Spleen (tissue), 11 donors: ENCODE results near the gene PALLD. TPM values are rescaled to one million over a fixed set of nuclear protein-coding genes. Genes with fewer than 3 reads are reported as not detected.

ENCODE experiments used
- DNase-seq: peaks from one replicate; pipeline ENCODE4 v3.0.0-alpha.2; 2020
- H3K27ac ChIP-seq, 8 donors: fragments of 200-600 bp; sonication (generic) in 7 of 8; 1 replicate in 4 of 8; 2 replicates in 4 of 8; pipeline versions ENCODE4 v1.5.0 to v1.8.0; 2016 to 2021; ENCODE audit warnings: inconsistent platforms in 4 of 8, mild to moderate bottlenecking in 4 of 8, moderate library complexity in 1 of 8
- H3K27me3 ChIP-seq, 7 donors: fragments of 200-600 bp; sonication (generic) in 6 of 7; replicated peaks in 1 of 7; 1 replicate in 4 of 7; 2 replicates in 3 of 7; pipeline versions ENCODE4 v1.5.0 to v1.8.0; 2016 to 2021; ENCODE audit warnings: inconsistent platforms in 3 of 7, mild to moderate bottlenecking in 1 of 7
- H3K36me3 ChIP-seq, 6 donors: fragments of 200-600 bp; sonication (generic) in 5 of 6; 1 replicate in 4 of 6; 2 replicates in 2 of 6; pipeline versions ENCODE4 v1.5.0 to v1.8.0; 2016 to 2021; ENCODE audit warnings: inconsistent platforms in 2 of 6
- H3K4me1 ChIP-seq, 6 donors: fragments of 200-600 bp; sonication (generic) in 5 of 6; 1 replicate in 3 of 6; 2 replicates in 3 of 6; pipeline versions ENCODE4 v1.5.0 to v1.8.0; 2016 to 2021; ENCODE audit warnings: inconsistent platforms in 3 of 6
- H3K4me3 ChIP-seq, 8 donors: fragments of 200-600 bp; sonication (generic) in 7 of 8; 1 replicate in 4 of 8; 2 replicates in 4 of 8; pipeline versions ENCODE4 v1.5.0 to v1.8.0; 2016 to 2021; ENCODE audit warnings: inconsistent platforms in 4 of 8, mild to moderate bottlenecking in 4 of 8, moderate library complexity in 2 of 8
- H3K9me3 ChIP-seq, 8 donors: fragments of 200-600 bp; sonication (generic) in 7 of 8; 1 replicate in 4 of 8; 2 replicates in 4 of 8; pipeline versions ENCODE4 v1.5.0 to v1.8.0; 2016 to 2021; ENCODE audit warnings: inconsistent platforms in 4 of 8
- POLR2A ChIP-seq, 3 donors: fragments of 450-650 bp; IDR thresholded peaks; one replicate each; pipeline ENCODE4 v1.5.1; 2017; ENCODE audit warnings: antibody characterized with exemption in 3 of 3, mild to moderate bottlenecking in 1 of 3
- POLR2AphosphoS5 ChIP-seq, 3 donors: sonication (generic); formaldehyde crosslinking; IDR thresholded peaks; one replicate each; pipeline ENCODE4 v1.5.1; 2017; ENCODE audit warnings: antibody characterized with exemption in 3 of 3
- WGBS, 5 donors: extraction: QIAGEN DNeasy Blood & Tissue Kit in 3 of 5; methylation state at CpG; one replicate each; pipeline versions ENCODE4 v1.1.5 to v1.1.7; 2013 to 2018; 5-methylcytosine and 5-hydroxymethylcytosine counted together
- intact Hi-C: fragments of 100-400 bp; cut with DNase I; formaldehyde crosslinking; loops from one replicate; pipeline ENCODE4 v1.15.0; 2023; ENCODE audit warnings: low total_unique reads
- polyA plus RNA-seq, 3 donors: library from polyadenylated mRNA; stranded (reverse); fragments of 200-250 nt; gene quantifications; one replicate each; pipeline ENCODE4 v1.2.1, GENCODE V29; 2013
- total RNA-seq, 7 donors: library from RNA; depleted of rRNA in 3 of 7; stranded (reverse); fragments of >200 nt in 3 of 7; fragmentation: NEBNext Ultra II Directional in 4 of 7; extraction: Animal tissue kit (Norgen Biotek cat#: 25700) in 4 of 7; gene quantifications; one replicate each; pipeline versions ENCODE4 v1.1.0 to v1.2.1, GENCODE V29; 2016 to 2021
- TF ChIP-seq, protein P1 (sequence below), 11 experiments: fragments of 200-600 bp in 7 of 11; fragments of 450-650 bp in 4 of 11; sonication (generic) in 4 of 11; IDR thresholded peaks in 8 of 11; conservative IDR thresholded peaks in 3 of 11; 1 replicate in 7 of 11; 2 replicates in 4 of 11; pipeline versions ENCODE4 v1.4.0 to v1.8.0; 2016 to 2021; ENCODE audit warnings: antibody characterized with exemption in 11 of 11, inconsistent platforms in 4 of 11, mild to moderate bottlenecking in 1 of 11
- donor health status: healthy with polysubstance abuse.
- donor health status: DM: no; HTN: no; CAD: no; lungs with moderate emphysema.
- donor health status: DM: no; HTN: no; CAD: no.
- donor health status: Bipolar disorder and iron deficiency.
- donor health status: healthy.
- donor health status: DM: no; HTN: no; CAD: no.
- donor health status: DM: yes; HTN: yes; CAD: no.

PALLD gene
- total and polyA plus RNA-seq, 10 donors = 24.3 to 228 (median 142) TPM

DNA sequence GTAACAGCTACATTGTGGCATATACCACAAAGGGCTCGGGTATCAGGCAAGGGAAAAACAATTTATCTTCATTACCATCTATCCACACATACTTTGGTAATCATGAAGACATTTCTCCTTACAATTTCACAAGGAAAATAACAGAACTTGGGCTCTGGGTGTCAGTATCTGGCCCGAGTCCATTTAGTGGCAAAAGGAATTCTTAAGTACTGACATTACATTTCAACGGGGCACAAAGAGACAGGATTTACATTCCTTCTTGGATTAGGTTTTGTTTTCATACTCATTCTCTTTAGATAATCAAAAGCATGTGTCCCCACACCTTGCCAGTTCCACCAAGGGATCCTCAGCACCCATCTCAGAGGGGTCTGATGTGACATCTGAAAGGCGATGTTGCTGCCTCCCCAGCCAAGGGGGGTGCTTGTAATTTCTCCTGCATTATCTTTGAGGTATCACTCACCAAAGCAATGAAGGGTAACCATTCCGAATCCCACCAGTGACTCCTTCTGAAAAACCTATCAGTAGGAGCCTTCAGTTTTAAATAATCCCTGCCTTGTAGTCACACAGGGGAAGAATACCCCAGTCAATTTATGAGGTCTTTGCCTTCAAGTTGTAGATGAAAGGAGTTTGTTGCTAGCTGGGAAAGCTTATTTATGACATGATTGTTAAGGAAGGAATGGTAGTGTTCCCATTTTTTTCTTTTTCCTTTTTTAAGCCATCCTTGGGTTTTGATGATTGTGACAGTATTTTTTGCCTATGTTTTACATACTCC is 118.6 kb downstream of the PALLD start:
- no peak for DNase-seq
- Histone ChIP-seq H3K27ac (no peak overlapping the region), H3K4me1 (no peaks in the 10 kb centered on the region), H3K9me3 (no peaks in the 10 kb centered on the region), H3K4me3 (no peak overlapping the region), H3K36me3 (no peaks in the 10 kb centered on the region), H3K27me3 (no peaks in the 10 kb centered on the region)
- 73 to 82% (median 78%) methylated on average over 5 of the region's 5 CpGs for WGBS, 5 donors
- intact Hi-C loops = no loop called here
- TF ChIP-seq POLR2AphosphoS5 (IDR thresholded peaks at IDR 0.05) = no peak
- TF ChIP-seq, protein P1, sequence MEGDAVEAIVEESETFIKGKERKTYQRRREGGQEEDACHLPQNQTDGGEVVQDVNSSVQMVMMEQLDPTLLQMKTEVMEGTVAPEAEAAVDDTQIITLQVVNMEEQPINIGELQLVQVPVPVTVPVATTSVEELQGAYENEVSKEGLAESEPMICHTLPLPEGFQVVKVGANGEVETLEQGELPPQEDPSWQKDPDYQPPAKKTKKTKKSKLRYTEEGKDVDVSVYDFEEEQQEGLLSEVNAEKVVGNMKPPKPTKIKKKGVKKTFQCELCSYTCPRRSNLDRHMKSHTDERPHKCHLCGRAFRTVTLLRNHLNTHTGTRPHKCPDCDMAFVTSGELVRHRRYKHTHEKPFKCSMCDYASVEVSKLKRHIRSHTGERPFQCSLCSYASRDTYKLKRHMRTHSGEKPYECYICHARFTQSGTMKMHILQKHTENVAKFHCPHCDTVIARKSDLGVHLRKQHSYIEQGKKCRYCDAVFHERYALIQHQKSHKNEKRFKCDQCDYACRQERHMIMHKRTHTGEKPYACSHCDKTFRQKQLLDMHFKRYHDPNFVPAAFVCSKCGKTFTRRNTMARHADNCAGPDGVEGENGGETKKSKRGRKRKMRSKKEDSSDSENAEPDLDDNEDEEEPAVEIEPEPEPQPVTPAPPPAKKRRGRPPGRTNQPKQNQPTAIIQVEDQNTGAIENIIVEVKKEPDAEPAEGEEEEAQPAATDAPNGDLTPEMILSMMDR (IDR thresholded peaks at IDR 0.05 in 8 of 11, conservative IDR thresholded peaks at IDR 0.05 in 3 of 11) = no peak
- TF ChIP-seq POLR2A (IDR thresholded peaks at IDR 0.05) = no peak

GRCh38 chr4:168618577-168619265 is 121.9 kb downstream of the PALLD start:
- Histone ChIP-seq H3K4me1 (no peaks in the 10 kb centered on the region), H3K9me3 (no peaks in the 10 kb centered on the region), H3K4me3 (no peak overlapping the region), H3K27me3 (no peaks in the 10 kb centered on the region), H3K27ac (no peak overlapping the region), H3K36me3 (no peaks in the 10 kb centered on the region)
- no peak for TF ChIP-seq POLR2A (IDR thresholded peaks at IDR 0.05)
- TF ChIP-seq, protein P1 (IDR thresholded peaks at IDR 0.05 in 8 of 11, conservative IDR thresholded peaks at IDR 0.05 in 3 of 11) = no peak
- TF ChIP-seq POLR2AphosphoS5 (IDR thresholded peaks at IDR 0.05) = no peak
- WGBS, 5 donors = 89 to 95% (median 92%) methylated on average over 8 of the region's 8 CpGs
- no peak for DNase-seq
- intact Hi-C loops = no loop called here

- Histone ChIP-seq H3K4me1 (no peaks in the 10 kb centered on the region), H3K36me3 (no peaks in the 10 kb centered on the region), H3K4me3 (no peak overlapping the region), H3K27ac (no peak overlapping the region), H3K27me3 (no peaks in the 10 kb centered on the region), H3K9me3 (no peaks in the 10 kb centered on the region)
- TF ChIP-seq POLR2AphosphoS5 (IDR thresholded peaks at IDR 0.05) = no peak
- TF ChIP-seq, protein P1 (IDR thresholded peaks at IDR 0.05 in 8 of 11, conservative IDR thresholded peaks at IDR 0.05 in 3 of 11) = no peak
- TF ChIP-seq POLR2A (IDR thresholded peaks at IDR 0.05) = no peak
- no peak for DNase-seq
- intact Hi-C loops = no loop called here
Measured at GRCh38 chr4:168619266-168619631, 122.4 kb downstream of the PALLD start.

DNA sequence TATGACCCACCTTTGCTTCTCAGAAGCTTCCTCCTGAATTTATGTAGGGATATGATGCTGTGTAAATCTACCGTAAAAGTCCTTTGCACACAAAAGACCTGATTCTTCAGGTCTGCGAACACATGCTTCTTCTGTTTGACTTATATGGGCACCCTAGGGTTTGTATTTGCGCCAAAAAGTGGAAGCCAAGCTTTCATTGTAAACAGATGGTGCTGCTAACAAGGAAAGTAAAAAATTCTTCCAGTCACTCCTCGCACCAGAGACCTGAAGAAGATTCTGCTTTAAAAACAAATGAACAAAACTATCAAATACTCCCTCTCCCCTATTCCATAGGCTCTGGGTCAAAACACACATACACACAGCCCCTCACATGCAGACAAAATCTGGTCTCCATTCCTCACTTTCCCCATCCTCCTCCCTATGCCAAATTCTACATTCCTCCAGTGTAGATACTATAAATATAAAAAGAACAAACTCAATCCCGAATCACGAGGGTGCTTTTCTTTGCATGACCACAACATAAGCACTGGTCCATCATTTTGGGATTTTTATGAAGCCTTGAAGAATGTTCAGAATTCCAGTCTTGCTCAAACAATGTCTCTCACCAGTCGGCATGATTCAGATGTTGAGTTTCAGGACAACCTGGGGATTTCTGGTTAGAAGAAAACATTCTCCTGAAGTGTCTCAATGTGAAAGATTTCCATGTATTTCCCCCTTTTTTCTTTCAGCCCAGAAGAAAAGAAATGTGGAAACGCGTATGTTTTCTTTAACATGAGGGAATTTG is 125.1 kb downstream of the PALLD start:
- TF ChIP-seq POLR2AphosphoS5 (IDR thresholded peaks at IDR 0.05) (no peak), POLR2A (IDR thresholded peaks at IDR 0.05) (no peak)
- TF ChIP-seq, protein P1 (IDR thresholded peaks at IDR 0.05 in 8 of 11, conservative IDR thresholded peaks at IDR 0.05 in 3 of 11) = no peak
- Histone ChIP-seq H3K4me3 (no peak overlapping the region), H3K27me3 (no peaks in the 10 kb centered on the region), H3K4me1 (no peaks in the 10 kb centered on the region), H3K36me3 (no peaks in the 10 kb centered on the region), H3K27ac (no peak overlapping the region), H3K9me3 (no peaks in the 10 kb centered on the region)
- intact Hi-C loops = no loop called here
- 85 to 97% (median 89%) methylated on average over 9 of the region's 9 CpGs for WGBS, 5 donors
- DNase-seq = no peak
